Endothelial cell of umbilical vein (primary cell): ENCODE data around the gene RRAS. TPM values are rescaled to one million over a fixed set of nuclear protein-coding genes. Genes with fewer than 3 reads are reported as not detected.

Experiments used
- BruUV-seq: library from RNA; stranded (reverse); fragments of 400-500 nt; replicated peaks from 2 replicates; lab custom pipeline; 2021; lab: Mats Ljungman, UMichigan
- CTCF ChIA-PET: fragments of 300-600, 350-600 bp; sonication (Branson Sonifier 250); formaldehyde crosslinking; loops from one replicate; lab custom pipeline; 2021; ENCODE audit warnings: antibody characterized with exemption, inconsistent platforms; lab: Charles Lee
- POLR2A ChIA-PET: fragments of 300-600, 350-600 bp; sonication (Branson Sonifier 250); formaldehyde crosslinking; loops from one replicate; lab custom pipeline; 2021; ENCODE audit warnings: antibody characterized with exemption, inconsistent platforms; lab: Charles Lee
- DNase-seq: peaks from one replicate; pipeline ENCODE4 v3.0.0-alpha.2; 2011; ENCODE audit warnings: low read depth, low spot score
- FAIRE-seq: peaks from 2 replicates; lab custom pipeline; 2011; peaks lifted over from hg19 to GRCh38; lab: Jason Lieb, UNC
- H2AFZ ChIP-seq: 2 replicates; pipeline ENCODE4 v1.6.0; 2012; ENCODE audit warnings: low read depth, low read length, control low read depth, inconsistent platforms
- H3K27ac ChIP-seq: 2 replicates; pipeline ENCODE4 v1.5.1; 2011; ENCODE audit warnings: low read depth, mild to moderate bottlenecking, control low read depth, low read length, moderate library complexity; ENCODE audit not compliant: insufficient read depth
- H3K27me3 ChIP-seq, 2 experiments: 2 replicates each; pipeline versions ENCODE4 v1.6.0 to v1.6.1; 2011; ENCODE audit warnings: low read length in 2 of 2, mixed read lengths in 1 of 2; ENCODE audit not compliant: control insufficient read depth in 2 of 2, insufficient read depth in 2 of 2
- H3K36me3 ChIP-seq, 2 experiments: 2 replicates in 1 of 2; 3 replicates in 1 of 2; pipeline ENCODE4 v1.5.1; 2011; ENCODE audit warnings: low read length in 2 of 2, mild to moderate bottlenecking in 1 of 2, moderate library complexity in 1 of 2; ENCODE audit not compliant: control insufficient read depth in 2 of 2, insufficient read depth in 2 of 2; ENCODE audit errors: extremely low read depth in 1 of 2
- H3K4me1 ChIP-seq: 3 replicates; pipeline ENCODE4 v1.5.1; 2011; ENCODE audit warnings: mild to moderate bottlenecking, low read length; ENCODE audit not compliant: control insufficient read depth, insufficient read depth; ENCODE audit errors: extremely low read depth
- H3K4me2 ChIP-seq: 2 replicates; pipeline ENCODE4 v1.6.1; 2011; ENCODE audit warnings: low read length, control low read depth, mixed read lengths; ENCODE audit not compliant: insufficient read depth
- H3K4me3 ChIP-seq, 3 experiments: fragments of 200-600 bp in 1 of 3; sonication (generic), shearing (Covaris generic) in 1 of 3; replicated peaks in 1 of 3; 2 replicates each; pipeline ENCODE4 v1.5.1; 2011 to 2016; ENCODE audit warnings: control low read depth in 3 of 3, low read length in 3 of 3, mild to moderate bottlenecking in 2 of 3, inconsistent platforms in 1 of 3, low read depth in 1 of 3, moderate library complexity in 1 of 3; ENCODE audit not compliant: insufficient read depth in 1 of 3
- H3K79me2 ChIP-seq: 2 replicates; pipeline ENCODE4 v1.6.0; 2012; ENCODE audit warnings: low read length, inconsistent platforms; ENCODE audit not compliant: control insufficient read depth, insufficient read depth
- H3K9ac ChIP-seq: replicated peaks from 2 replicates; pipeline ENCODE3; 2011; ENCODE audit warnings: low read length, control low read depth; ENCODE audit not compliant: insufficient read depth; ENCODE audit errors: extremely low read depth
- H3K9me1 ChIP-seq: replicated peaks from 3 replicates; pipeline ENCODE4 v1.6.0; 2011; ENCODE audit warnings: mild to moderate bottlenecking, low read length; ENCODE audit not compliant: control insufficient read depth, insufficient read depth; ENCODE audit errors: extremely low read depth
- H3K9me3 ChIP-seq: replicated peaks from 2 replicates; pipeline ENCODE4 v1.5.1; 2012; ENCODE audit warnings: low read length, inconsistent platforms; ENCODE audit not compliant: control insufficient read depth, insufficient read depth
- H4K20me1 ChIP-seq: replicated peaks from 2 replicates; pipeline ENCODE3; 2011; ENCODE audit warnings: mild to moderate bottlenecking, low read length; ENCODE audit not compliant: control insufficient read depth, insufficient read depth; ENCODE audit errors: extremely low read depth
- CTCF ChIP-seq, 2 donors: IDR thresholded peaks; 1 replicate in 1 of 2; 2 replicates in 1 of 2; pipeline ENCODE4 v1.5.1; 2011; ENCODE audit warnings: low read length in 2 of 2, mild to moderate bottlenecking in 2 of 2, moderate library complexity in 2 of 2, control low read depth in 1 of 2, inconsistent platforms in 1 of 2, low read depth in 1 of 2; ENCODE audit not compliant: insufficient read depth in 1 of 2; ENCODE audit errors: extremely low read depth in 1 of 2
- EZH2 ChIP-seq: IDR thresholded peaks from 2 replicates; pipeline ENCODE4 v1.6.1; 2012; ENCODE audit warnings: borderline replicate concordance, low read depth, mild to moderate bottlenecking, moderate library complexity, low read length, inconsistent platforms; ENCODE audit not compliant: severe bottlenecking
- FOS ChIP-seq: IDR thresholded peaks from 2 replicates; pipeline ENCODE4 v1.6.1; 2011; ENCODE audit warnings: mild to moderate bottlenecking, low read length, moderate library complexity, borderline replicate concordance; ENCODE audit not compliant: insufficient read depth
- GATA2 ChIP-seq: IDR thresholded peaks from 2 replicates; pipeline ENCODE4 v1.7.0; 2011; ENCODE audit warnings: low read depth, mild to moderate bottlenecking, moderate library complexity, mixed read lengths, low read length; ENCODE audit not compliant: insufficient read length, insufficient read depth
- JUN ChIP-seq: IDR thresholded peaks from 2 replicates; pipeline ENCODE4 v1.6.1; 2011; ENCODE audit warnings: borderline replicate concordance, low read depth; ENCODE audit not compliant: insufficient read length, insufficient read depth
- MYC ChIP-seq: IDR thresholded peaks from one replicate; pipeline ENCODE4 v1.6.1; 2011; ENCODE audit warnings: mild to moderate bottlenecking, low read depth, low read length
- POLR2A ChIP-seq: IDR thresholded peaks from 2 replicates; pipeline ENCODE4 v1.6.1; 2012; ENCODE audit warnings: low read depth, mild to moderate bottlenecking, control low read depth, low read length
- POLR2AphosphoS5 ChIP-seq: IDR thresholded peaks from 2 replicates; pipeline ENCODE4 v1.6.1; 2012; ENCODE audit warnings: low read depth, mild to moderate bottlenecking, control low read depth, low read length, moderate library complexity; ENCODE audit not compliant: insufficient read depth
- dilution Hi-C: fragments of 300-500 bp; cut with MboI; formaldehyde crosslinking; loops from one replicate; pipeline ENCODE4 v1.15.0; 2019; ENCODE audit warnings: low sequenced_read_pairs; ENCODE audit not compliant: extremely low pct_ligation_motif_present
- intact Hi-C: fragments of 100-400 bp; cut with micrococcal nuclease; formaldehyde crosslinking; loops from one replicate; pipeline ENCODE4 v1.10.0; 2022
- polyA plus RNA-seq, 4 experiments: library from polyadenylated mRNA; depleted of rRNA in 3 of 4; stranded (reverse) in 3 of 4; unstranded in 1 of 4; fragments of >200 nt; gene quantifications; 2 replicates each; pipeline versions ENCODE4 v1.2.1 to v1.2.3, GENCODE V29; 2011 to 2012; ENCODE audit warnings: missing spikeins in 1 of 4
- total RNA-seq: library from RNA; stranded (reverse); gene quantifications from 2 replicates; pipeline ENCODE4 v1.2.3, GENCODE V29; 2021
- TF ChIP-seq, protein P1 (sequence below): IDR thresholded peaks from 2 replicates; pipeline ENCODE4 v1.6.1; 2011; ENCODE audit not compliant: insufficient read depth, insufficient read length

The RRAS gene
- total and polyA plus RNA-seq, 2 donors (not counting 3 experiments of a cell fraction or from before 2014, with no cell fraction given): 89.5 to 250 TPM

GRCh38 chr19:49602806-49603205, 37.1 kb downstream of the RRAS start:
- dilution Hi-C loops (no loop called here), intact Hi-C loops (no loop called here)
- Histone ChIP-seq H3K9me1 (no peaks in the 10 kb centered on the region), H4K20me1 (no peaks in the 10 kb centered on the region), H3K9ac (no peak overlapping the region), H3K4me2 (no peak overlapping the region), H2AFZ (no peak overlapping the region), H3K27me3 (no peaks in the 10 kb centered on the region), H3K4me1 (no peaks in the 10 kb centered on the region), H3K36me3 (peaks cover 7 to 46% of the 10 kb centered on the region in 2 experiments), H3K9me3 (no peaks in the 10 kb centered on the region), H3K4me3 (no peak overlapping the region), H3K27ac (no peak overlapping the region), H3K79me2 (peaks cover 37% of the 10 kb centered on the region)
- DNase-seq (no peak), FAIRE-seq (no peak)
- BruUV-seq: no TSS peak
- POLR2A ChIA-PET: no interaction called here
- TF ChIP-seq, protein P1, sequence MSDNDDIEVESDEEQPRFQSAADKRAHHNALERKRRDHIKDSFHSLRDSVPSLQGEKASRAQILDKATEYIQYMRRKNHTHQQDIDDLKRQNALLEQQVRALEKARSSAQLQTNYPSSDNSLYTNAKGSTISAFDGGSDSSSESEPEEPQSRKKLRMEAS: no peak
- CTCF ChIA-PET: no interaction called here

DNA sequence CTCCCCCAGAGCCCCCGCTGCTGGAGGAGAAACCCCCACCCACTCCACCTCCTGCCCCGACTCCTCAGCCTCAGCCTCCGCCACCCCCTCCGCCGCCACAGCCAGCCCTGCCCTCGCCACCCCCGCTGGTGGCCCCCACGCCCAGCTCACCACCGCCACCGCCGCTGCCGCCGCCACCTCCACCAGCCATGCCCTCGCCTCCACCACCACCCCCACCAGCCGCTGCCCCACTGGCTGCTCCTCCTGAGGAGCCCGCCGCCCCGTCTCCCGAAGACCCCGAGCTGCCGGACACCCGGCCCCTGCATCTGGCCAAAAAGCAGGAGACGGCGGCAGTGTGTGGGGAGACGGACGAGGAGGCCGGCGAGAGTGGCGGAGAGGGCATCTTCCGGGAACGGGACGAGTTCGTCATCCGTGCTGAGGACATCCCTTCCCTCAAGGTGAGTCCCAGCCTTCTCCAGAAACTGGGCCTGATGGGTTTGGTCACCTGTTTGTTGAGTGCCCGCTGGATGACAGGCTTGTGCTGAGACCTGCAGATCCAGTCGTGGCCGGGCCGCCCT, 38.4 kb downstream of the RRAS start:
- no peak for DNase-seq
- Histone ChIP-seq H3K27me3 (no peaks in the 10 kb centered on the region), H3K9me3 (no peaks in the 10 kb centered on the region), H3K9me1 (no peaks in the 10 kb centered on the region), H3K9ac (no peak overlapping the region), H3K79me2 (peaks cover 39% of the 10 kb centered on the region), H3K4me3 (no peak overlapping the region), H3K4me1 (no peaks in the 10 kb centered on the region), H2AFZ (no peak overlapping the region), H3K4me2 (no peak overlapping the region), H4K20me1 (no peaks in the 10 kb centered on the region), H3K27ac (no peak overlapping the region), H3K36me3 (peaks cover 10 to 44% of the 10 kb centered on the region in 2 experiments)
- ChIA-PET POLR2A (no interaction called here), CTCF (no interaction called here)
- TF ChIP-seq GATA2: no peak
- TF ChIP-seq CTCF (IDR thresholded peaks at IDR 0.05; ENCODE audit: extremely low read depth in 1 of 2, insufficient read depth in 1 of 2, low read depth in 1 of 2, low read length in 2 of 2): no peak
- TF ChIP-seq POLR2A: no peak
- no peak for TF ChIP-seq MYC
- TF ChIP-seq EZH2: no peak
- no peak for TF ChIP-seq JUN
- TF ChIP-seq, protein P1: no peak
- no peak for TF ChIP-seq FOS
- TF ChIP-seq POLR2AphosphoS5: no peak
- dilution Hi-C loops: no loop called here
- BruUV-seq: no TSS peak
- no peak for FAIRE-seq
- intact Hi-C loops: no loop called here
